H1 (cell line): ENCODE measurements around the gene CDC5L. TPM values are rescaled to one million over a fixed set of nuclear protein-coding genes. Genes with fewer than 3 reads are reported as not detected.

Experiments used
- CTCF ChIA-PET: fragments of 300-600 bp; sonication (Branson Sonifier 250); formaldehyde crosslinking; loops from one replicate; lab custom pipeline; 2021; ENCODE audit not compliant: partially characterized antibody; lab: Charles Lee
- POLR2A ChIA-PET: fragments of 300-600 bp; sonication (Branson Sonifier 250); formaldehyde crosslinking; loops from one replicate; lab custom pipeline; 2021; ENCODE audit warnings: inconsistent platforms; ENCODE audit not compliant: partially characterized antibody; lab: Charles Lee
- DNase-seq, 2 experiments: peaks; one replicate each; pipeline versions ENCODE4 v3.0.0 to v3.0.0-alpha.2; 2010 to 2022; ENCODE audit warnings: low spot score in 2 of 2, low read depth in 1 of 2, mixed read lengths in 1 of 2
- FAIRE-seq: peaks from 2 replicates; lab custom pipeline; 2011; peaks lifted over from hg19 to GRCh38; lab: Jason Lieb, UNC
- H2AFZ ChIP-seq: 2 replicates; pipeline ENCODE4 v1.8.1; 2012; ENCODE audit warnings: low read length, inconsistent platforms
- H2AK5ac ChIP-seq: 2 replicates; pipeline ENCODE4 v1.6.1; 2013; ENCODE audit warnings: low read depth, low read length
- H2BK120ac ChIP-seq: replicated peaks from 2 replicates; pipeline ENCODE3; 2013; ENCODE audit warnings: low read depth, low read length, inconsistent platforms
- H2BK12ac ChIP-seq: 2 replicates; pipeline ENCODE4 v1.6.1; 2013; ENCODE audit warnings: low read depth, low read length
- H2BK15ac ChIP-seq: 2 replicates; pipeline ENCODE4 v1.6.1; 2013; ENCODE audit warnings: low read length
- H2BK20ac ChIP-seq: 2 replicates; pipeline ENCODE4 v1.6.1; 2013; ENCODE audit warnings: low read length
- H2BK5ac ChIP-seq: 2 replicates; pipeline ENCODE4 v1.6.1; 2013; ENCODE audit warnings: low read depth, low read length
- H3K14ac ChIP-seq: 2 replicates; pipeline ENCODE4 v1.6.1; 2013; ENCODE audit warnings: inconsistent platforms; ENCODE audit not compliant: insufficient read length
- H3K18ac ChIP-seq: 2 replicates; pipeline ENCODE4 v1.6.1; 2013; ENCODE audit warnings: low read length; ENCODE audit errors: extremely low read depth
- H3K23ac ChIP-seq: 2 replicates; pipeline ENCODE4 v1.6.1; 2013; ENCODE audit warnings: inconsistent platforms; ENCODE audit not compliant: insufficient read length
- H3K23me2 ChIP-seq: 2 replicates; pipeline ENCODE4 v1.6.1; 2013; ENCODE audit warnings: low read depth, low read length
- H3K27ac ChIP-seq: 2 replicates; pipeline ENCODE4 v1.6.1; 2011; ENCODE audit warnings: low read depth, low read length, inconsistent platforms
- H3K27me3 ChIP-seq, 4 experiments: replicated peaks in 1 of 4; 1 replicate in 1 of 4; 2 replicates in 3 of 4; pipeline versions ENCODE4 v1.6.1 to v1.8.1; 2011 to 2013; ENCODE audit warnings: low read length in 3 of 4, mild to moderate bottlenecking in 3 of 4, inconsistent platforms in 2 of 4, mixed read lengths in 2 of 4, moderate library complexity in 1 of 4; ENCODE audit not compliant: control insufficient read depth in 3 of 4, insufficient read depth in 3 of 4; ENCODE audit errors: extremely low read depth in 1 of 4
- H3K36me3 ChIP-seq, 4 experiments: 2 replicates each; pipeline versions ENCODE4 v1.6.1 to v1.8.1; 2011 to 2013; ENCODE audit warnings: mild to moderate bottlenecking in 4 of 4, low read length in 3 of 4, moderate library complexity in 2 of 4, control low read depth in 1 of 4, inconsistent platforms in 1 of 4; ENCODE audit not compliant: insufficient read depth in 4 of 4, control insufficient read depth in 2 of 4
- H3K4ac ChIP-seq: replicated peaks from 2 replicates; pipeline ENCODE3; 2013; ENCODE audit warnings: low read length, low read depth, mixed read lengths, inconsistent platforms; ENCODE audit not compliant: insufficient read length
- H3K4me1 ChIP-seq, 4 experiments: replicated peaks in 1 of 4; 1 replicate in 1 of 4; 2 replicates in 3 of 4; pipeline versions ENCODE4 v1.6.1 to v1.8.1; 2011 to 2013; ENCODE audit warnings: low read length in 3 of 4, inconsistent platforms in 2 of 4, mixed read lengths in 1 of 4; ENCODE audit not compliant: insufficient read depth in 4 of 4, control insufficient read depth in 3 of 4
- H3K4me2 ChIP-seq, 2 experiments: 2 replicates each; pipeline versions ENCODE4 v1.6.1 to v1.8.1; 2011 to 2013; ENCODE audit warnings: low read depth in 2 of 2, low read length in 2 of 2, control low read depth in 1 of 2, inconsistent platforms in 1 of 2, mild to moderate bottlenecking in 1 of 2; ENCODE audit not compliant: insufficient read depth in 1 of 2
- H3K4me3 ChIP-seq, 4 experiments: fragments of 200-600, 300-600 bp in 1 of 4; sonication (generic), shearing (Covaris generic), sonication (Bioruptor Twin) in 1 of 4; 2 replicates each; pipeline versions ENCODE4 v1.5.1 to v1.8.1; 2011 to 2016; ENCODE audit warnings: low read length in 4 of 4, low read depth in 3 of 4, control low read depth in 2 of 4, inconsistent platforms in 2 of 4, mild to moderate bottlenecking in 2 of 4, mixed read lengths in 1 of 4, moderate library complexity in 1 of 4; ENCODE audit not compliant: insufficient read depth in 2 of 4; ENCODE audit errors: extremely low read depth in 1 of 4
- H3K56ac ChIP-seq: replicated peaks from 2 replicates; pipeline ENCODE3; 2013; ENCODE audit warnings: low read depth, mild to moderate bottlenecking, mixed read lengths, low read length, inconsistent platforms; ENCODE audit not compliant: insufficient read length
- H3K79me1 ChIP-seq: 2 replicates; pipeline ENCODE4 v1.6.1; 2013; ENCODE audit warnings: low read depth, low read length, control low read depth
- H3K79me2 ChIP-seq, 2 experiments: 2 replicates each; pipeline versions ENCODE4 v1.6.1 to v1.8.1; 2012 to 2013; ENCODE audit warnings: low read length in 2 of 2, mild to moderate bottlenecking in 2 of 2, inconsistent platforms in 1 of 2; ENCODE audit not compliant: insufficient read depth in 2 of 2, control insufficient read depth in 1 of 2
- H3K9ac ChIP-seq, 4 experiments: replicated peaks in 1 of 4; 1 replicate in 1 of 4; 2 replicates in 3 of 4; pipeline versions ENCODE4 v1.6.1 to v1.8.1; 2011 to 2013; ENCODE audit warnings: low read depth in 3 of 4, low read length in 3 of 4, control low read depth in 2 of 4, mild to moderate bottlenecking in 2 of 4, moderate library complexity in 2 of 4, inconsistent platforms in 1 of 4; ENCODE audit errors: extremely low read depth in 1 of 4
- H3K9me3 ChIP-seq, 2 experiments: 2 replicates each; pipeline versions ENCODE4 v1.6.1 to v1.8.1; 2012 to 2013; ENCODE audit warnings: mild to moderate bottlenecking in 2 of 2, moderate library complexity in 2 of 2, control low read depth in 1 of 2, inconsistent platforms in 1 of 2, low read depth in 1 of 2, low read length in 1 of 2, mixed read lengths in 1 of 2; ENCODE audit not compliant: insufficient read depth in 2 of 2
- H4K20me1 ChIP-seq, 2 experiments: replicated peaks in 1 of 2; 2 replicates each; pipeline versions ENCODE3 to v1.8.1; 2011 to 2013; ENCODE audit warnings: inconsistent platforms in 2 of 2, low read length in 2 of 2, mild to moderate bottlenecking in 1 of 2; ENCODE audit not compliant: insufficient read depth in 2 of 2, control insufficient read depth in 1 of 2
- H4K5ac ChIP-seq: 2 replicates; pipeline ENCODE4 v1.6.1; 2013; ENCODE audit warnings: low read length, low read depth, mixed read lengths, inconsistent platforms; ENCODE audit not compliant: insufficient read length
- H4K8ac ChIP-seq: 2 replicates; pipeline ENCODE4 v1.8.0; 2013; ENCODE audit warnings: mild to moderate bottlenecking, moderate library complexity, low read length, inconsistent platforms; ENCODE audit not compliant: insufficient read depth; ENCODE audit errors: extremely low read depth
- H4K91ac ChIP-seq: replicated peaks from 2 replicates; pipeline ENCODE3; 2013; ENCODE audit warnings: low read length, mixed read lengths, inconsistent platforms; ENCODE audit not compliant: insufficient read length
- ASH2L ChIP-seq: fragments of 200-600, 300-600 bp; sonication (generic); IDR thresholded peaks from one replicate; pipeline ENCODE4 v1.7.1; 2017; ENCODE audit warnings: low read length
- CHD1 ChIP-seq: IDR thresholded peaks from 2 replicates; pipeline ENCODE4 v1.6.1; 2012; ENCODE audit warnings: low read depth, low read length, improper control_type of control experiment
- GTF2F1 ChIP-seq: IDR thresholded peaks from 2 replicates; pipeline ENCODE4 v1.6.1; 2012; ENCODE audit warnings: low read depth, low read length, improper control_type of control experiment, borderline replicate concordance
- NANOG ChIP-seq: IDR thresholded peaks from 2 replicates; pipeline ENCODE4 v1.6.1; 2011; ENCODE audit warnings: low read length, low read depth, mild to moderate bottlenecking, inconsistent platforms; ENCODE audit not compliant: insufficient read depth, poor library complexity, severe bottlenecking
- PHF8 ChIP-seq: fragments of 200-600 bp; sonication (generic); conservative IDR thresholded peaks from 2 replicates; pipeline ENCODE4 v1.7.1; 2012; ENCODE audit warnings: low read depth, mild to moderate bottlenecking, inconsistent platforms, low read length, moderate library complexity
- RFX5 ChIP-seq: IDR thresholded peaks from 2 replicates; pipeline ENCODE4 v1.6.1; 2011; ENCODE audit warnings: low read depth, low read length, improper control_type of control experiment, borderline replicate concordance
- RNF2 ChIP-seq: fragments of 200-900, 300-1000 bp; sonication (generic); IDR thresholded peaks from 2 replicates; pipeline ENCODE4 v1.7.1; 2016; ENCODE audit warnings: borderline replicate concordance, low read depth, mild to moderate bottlenecking, antibody characterized with exemption, low read length; ENCODE audit not compliant: poor library complexity, severe bottlenecking; ENCODE audit errors: missing control alignments
- RXRA ChIP-seq: IDR thresholded peaks from 2 replicates; pipeline ENCODE4 v1.6.1; 2011; ENCODE audit warnings: low read depth, mild to moderate bottlenecking, low read length, moderate library complexity; ENCODE audit not compliant: insufficient read depth
- SAP30 ChIP-seq: fragments of 300-600 bp; sonication (generic); IDR thresholded peaks from 2 replicates; pipeline ENCODE4 v1.7.1; 2012; ENCODE audit warnings: low read length, moderate library complexity, mild to moderate bottlenecking, inconsistent platforms; ENCODE audit not compliant: insufficient read depth, insufficient replicate concordance
- SIN3A ChIP-seq, 2 experiments: IDR thresholded peaks in 1 of 2; conservative IDR thresholded peaks in 1 of 2; 2 replicates each; pipeline ENCODE4 v1.6.1; 2011 to 2012; ENCODE audit warnings: low read length in 2 of 2, improper control_type of control experiment in 1 of 2, low read depth in 1 of 2, mild to moderate bottlenecking in 1 of 2
- SIRT6 ChIP-seq: IDR thresholded peaks from one replicate; pipeline ENCODE4 v1.7.1; 2012; ENCODE audit warnings: low read length, inconsistent platforms
- SP2 ChIP-seq: IDR thresholded peaks from 2 replicates; pipeline ENCODE4 v1.6.1; 2012; ENCODE audit warnings: mild to moderate bottlenecking, low read length, inconsistent platforms
- TAF7 ChIP-seq: optimal IDR thresholded peaks from 2 replicates; pipeline ENCODE3; 2011; ENCODE audit warnings: low read depth, mild to moderate bottlenecking, inconsistent platforms, low read length, moderate library complexity, borderline replicate concordance
- WGBS, 2 experiments: shearing (Covaris generic) in 1 of 2; methylation state at CpG; one replicate each; pipeline versions ENCODE4 v1.1.6 to v1.1.7; 2013 to 2015; ENCODE audit warnings: low lambda C conversion rate in 2 of 2, mixed read lengths in 2 of 2, inconsistent platforms in 1 of 2, low coverage in 1 of 2, missing lambda C conversion rate in 1 of 2; ENCODE audit not compliant: insufficient replicate concordance in 2 of 2, insufficient coverage in 1 of 2, insufficient read length in 1 of 2; ENCODE audit errors: extremely low coverage in 1 of 2, missing lambda C conversion rate in 1 of 2; 5-methylcytosine and 5-hydroxymethylcytosine counted together
- polyA plus RNA-seq, 7 experiments: library from polyadenylated mRNA; depleted of rRNA in 3 of 7; stranded (reverse) in 5 of 7; unstranded in 2 of 7; fragments of >200 nt in 5 of 7; fragments of 200-250 nt in 2 of 7; gene quantifications; 1 replicate in 5 of 7; 2 replicates in 1 of 7; 4 replicates in 1 of 7; pipeline versions ENCODE4 v1.2.1 to v1.2.3, GENCODE V29; 2011 to 2013; ENCODE audit warnings: missing spikeins in 2 of 7, mixed read lengths in 2 of 7
- total RNA-seq: library from RNA; stranded (reverse); fragmentation: NEBNext Ultra II Directional; extraction: Animal tissue kit (Norgen Biotek cat#: 25700); gene quantifications from 2 replicates; pipeline ENCODE4 v1.2.1, GENCODE V29; 2021

The CDC5L gene
- total and polyA plus RNA-seq, 2 of the 8 experiments (the other 6 are each of a cell fraction or from before 2014, with no cell fraction given) = 8.4 to 32.8 TPM

DNA sequence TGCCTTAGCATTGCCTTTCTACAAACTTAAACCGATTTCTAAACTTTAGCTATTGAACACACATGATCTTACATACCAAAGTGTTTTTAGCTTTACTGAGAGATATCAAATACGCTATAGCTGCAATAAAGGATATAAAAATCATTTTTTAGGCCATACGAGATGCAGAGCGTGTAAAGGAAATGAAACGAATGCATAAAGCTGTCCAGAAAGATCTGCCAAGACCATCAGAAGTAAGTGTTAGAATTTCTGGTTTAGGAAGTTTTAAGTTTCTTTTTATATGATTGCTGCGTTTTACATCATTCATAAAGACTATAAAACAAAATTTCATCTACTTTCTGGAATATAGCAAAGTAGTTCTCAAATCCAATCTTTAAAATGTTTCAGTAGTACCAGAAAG, 38.4 kb downstream of the CDC5L start:
- no peak overlapping the region for H4K8ac ChIP-seq
- no peak overlapping the region for H3K23ac ChIP-seq
- no peak overlapping the region for H3K4me3 ChIP-seq
- no peak overlapping the region for H4K5ac ChIP-seq
- H3K27ac ChIP-seq = no peak overlapping the region
- H3K36me3 ChIP-seq = peaks cover 4 to 82% (median 28%) of the 10 kb centered on the region in 4 experiments; a peak in 7 of 8 replicates
- H3K4me2 ChIP-seq = no peak overlapping the region
- H3K4ac ChIP-seq = no peak overlapping the region
- H2BK20ac ChIP-seq = no peak overlapping the region
- no peak overlapping the region for H2BK120ac ChIP-seq
- no peaks in the 10 kb centered on the region for H3K9me3 ChIP-seq
- H4K91ac ChIP-seq = no peak overlapping the region
- ChIA-PET CTCF (interaction anchor here (1.1 to 1.3 kb wide), 3 partner anchors 10 to 151 kb away, joined by 3 read pairs; no protein-coding TSS in a partner anchor), POLR2A (no interaction called here)
- H3K9ac ChIP-seq = no peak overlapping the region
- H2AK5ac ChIP-seq = no peak overlapping the region
- H3K56ac ChIP-seq = no peak overlapping the region
- H3K18ac ChIP-seq = no peak overlapping the region
- H3K4me1 ChIP-seq = no peaks in the 10 kb centered on the region
- DNase-seq = no peak
- H2AFZ ChIP-seq = no peak overlapping the region
- TF ChIP-seq SAP30 (no peak), SIN3A (conservative IDR thresholded peaks at IDR 0.05 in 1 of 2, IDR thresholded peaks at IDR 0.05 in 1 of 2; ENCODE audit: low read depth in 1 of 2, low read length in 2 of 2) (no peak), SIRT6 (no peak), SP2 (no peak), TAF7 (no peak), NANOG (no peak), GTF2F1 (no peak), ASH2L (no peak), CHD1 (no peak), RNF2 (no peak), PHF8 (no peak), RXRA (no peak), RFX5 (no peak)
- FAIRE-seq = no peak
- H4K20me1 ChIP-seq = no peaks in the 10 kb centered on the region
- H2BK5ac ChIP-seq = no peak overlapping the region
- H2BK15ac ChIP-seq = no peak overlapping the region
- H3K27me3 ChIP-seq = no peaks in the 10 kb centered on the region
- no peaks in the 10 kb centered on the region for H3K79me1 ChIP-seq
- H3K14ac ChIP-seq = no peak overlapping the region
- H3K23me2 ChIP-seq = no peaks in the 10 kb centered on the region
- H3K79me2 ChIP-seq = no peaks in the 10 kb centered on the region
- 84% methylated on average over 6 of the region's 6 CpGs; no CpG with 5 or more reads in 1 of the 2 experiments for WGBS, 2 experiments
- H2BK12ac ChIP-seq = no peak overlapping the region
